HS-5 (cell line): ENCODE results near the gene FKBP11.

Experiments used
- DNase-seq: peaks from one replicate; pipeline ENCODE4 v3.0.0-alpha.2; 2012; ENCODE audit warnings: low read depth

Gene FKBP11

GRCh38 chr12:48925304-48926011, at the start of gene FKBP11:
TSS of gene FKBP11 (minus strand) at chr12:48925492. CDS start at chr12:48925428, 64 bp downstream.
- no peak for DNase-seq

GRCh38 chr12:48973941-48974673, 48.8 kb upstream of the FKBP11 start:
- DNase-seq = no peak

- DNase-seq = no peak
These were observed 48.2 kb upstream of the FKBP11 start for GRCh38 chr12:48973531-48973930.

GRCh38 chr12:48972952-48973483, 47.7 kb upstream of the FKBP11 start:
- DNase-seq = no peak

GRCh38 chr12:48972213-48972951, 47.1 kb upstream of the FKBP11 start:
- DNase-seq = no peak

- DNase-seq = no peak
These were observed 45.5 kb upstream of the FKBP11 start for GRCh38 chr12:48970702-48971334.

- no peak for DNase-seq
These were observed 44.8 kb upstream of the FKBP11 start for GRCh38 chr12:48969833-48970701.

- DNase-seq = no peak
These were observed 44.0 kb upstream of the FKBP11 start for GRCh38 chr12:48969160-48969771.

GRCh38 chr12:48968467-48968866, 43.2 kb upstream of the FKBP11 start:
- no peak for DNase-seq

- no peak for DNase-seq
These were observed 42.7 kb upstream of the FKBP11 start for GRCh38 chr12:48967991-48968390.

GRCh38 chr12:48966177-48966895, 41.0 kb upstream of the FKBP11 start:
- DNase-seq = no peak

- no peak for DNase-seq
These were observed 40.1 kb upstream of the FKBP11 start for GRCh38 chr12:48965298-48965838.

GRCh38 chr12:48961801-48962200, 36.5 kb upstream of the FKBP11 start:
- no peak for DNase-seq

GRCh38 chr12:48961331-48961730, 36.0 kb upstream of the FKBP11 start:
- no peak for DNase-seq

GRCh38 chr12:48960834-48961233, 35.5 kb upstream of the FKBP11 start:
- no peak for DNase-seq

GRCh38 chr12:48958049-48958388, 32.7 kb upstream of the FKBP11 start:
- DNase-seq = no peak

GRCh38 chr12:48957141-48958048, 32.1 kb upstream of the FKBP11 start, which contains the start of gene ARF3:
TSS of gene ARF3 (minus strand) at chr12:48957487. CDS start at chr12:48941095, 16,392 bp downstream.
- peak; percentile 54 for DNase-seq

- peak; percentile 83 for DNase-seq
These were observed 31.2 kb upstream of the FKBP11 start for GRCh38 chr12:48956279-48957140.
